ENCODE data around the gene PCDHGB5.

PCDHGB5 gene

GRCh38 chr5:141419074-141419880, 21.5 kb downstream of the PCDHGB5 start:
- DNase-seq, result no peak
- TF ChIP-seq CTCF (IDR thresholded peaks at IDR 0.05; ENCODE audit: low read depth, low read length), result no peak
- Histone ChIP-seq H3K4me1 (no peaks in the 10 kb centered on the region), H3K36me3 (peaks cover 8% of the 10 kb centered on the region; the same call in 1 of the 2 replicates), H3K27me3 (no peaks in the 10 kb centered on the region), H3K4me3 (ENCODE audit: low read depth, low read length) (no peak overlapping the region), H3K9me3 (no peaks in the 10 kb centered on the region; the same call in 1 of the 2 replicates)

- Histone ChIP-seq H3K9me3 (no peaks in the 10 kb centered on the region; the same call in 1 of the 2 replicates), H3K27me3 (no peaks in the 10 kb centered on the region), H3K36me3 (peaks cover 8% of the 10 kb centered on the region; the same call in 1 of the 2 replicates), H3K4me1 (no peaks in the 10 kb centered on the region), H3K4me3 (ENCODE audit: low read depth, low read length) (no peak within 1 kb of the TSS)
- peak; percentile 47 for TF ChIP-seq CTCF (IDR thresholded peaks at IDR 0.05; ENCODE audit: low read depth, low read length)
- peak; percentile 51 for DNase-seq
These were observed 23.2 kb downstream of the PCDHGB5 start, which contains the start of gene PCDHGA11 for GRCh38 chr5:141420855-141421488. Gene PCDHGA11, plus strand, starts transcription at chr5:141421051. Its CDS starts 177 bp downstream, at chr5:141421228.

- no peaks in the 10 kb centered on the region for H3K4me1 ChIP-seq
- H3K4me3 ChIP-seq (ENCODE audit: low read depth, low read length), result no peak overlapping the region
- DNase-seq, result no peak
- no peak for TF ChIP-seq CTCF (IDR thresholded peaks at IDR 0.05; ENCODE audit: low read depth, low read length)
- H3K27me3 ChIP-seq, result no peaks in the 10 kb centered on the region
- peaks cover 8% of the 10 kb centered on the region; the same call in 1 of the 2 replicates for H3K36me3 ChIP-seq
- H3K9me3 ChIP-seq, result no peaks in the 10 kb centered on the region; the same call in 1 of the 2 replicates
These were observed 23.7 kb downstream of the PCDHGB5 start for GRCh38 chr5:141421489-141421855.

GRCh38 chr5:141422742-141423291, 25.1 kb downstream of the PCDHGB5 start:
- H3K36me3 ChIP-seq, result peaks cover 13% of the 10 kb centered on the region; the same call in 1 of the 2 replicates
- no peak overlapping the region for H3K4me3 ChIP-seq (ENCODE audit: low read depth, low read length)
- peaks cover 5% of the 10 kb centered on the region; the same call in 1 of the 2 replicates for H3K9me3 ChIP-seq
- DNase-seq, result no peak
- no peaks in the 10 kb centered on the region for H3K27me3 ChIP-seq
- no peaks in the 10 kb centered on the region for H3K4me1 ChIP-seq
- no peak for TF ChIP-seq CTCF (IDR thresholded peaks at IDR 0.05; ENCODE audit: low read depth, low read length)

- DNase-seq, result no peak
- H3K9me3 ChIP-seq, result peaks cover 9% of the 10 kb centered on the region; the same call in 1 of the 2 replicates
- H3K4me3 ChIP-seq (ENCODE audit: low read depth, low read length), result no peak overlapping the region
- H3K36me3 ChIP-seq, result peaks cover 13% of the 10 kb centered on the region; the same call in 1 of the 2 replicates
- no peaks in the 10 kb centered on the region for H3K27me3 ChIP-seq
- TF ChIP-seq CTCF (IDR thresholded peaks at IDR 0.05; ENCODE audit: low read depth, low read length), result no peak
- H3K4me1 ChIP-seq, result no peaks in the 10 kb centered on the region
These were observed 30.2 kb downstream of the PCDHGB5 start for GRCh38 chr5:141427783-141428426.
